RWPE2 (cell line): ENCODE data around the gene ASTN2.
A peak's percentile ranks its signal among the peaks of the same experiment; 100 is the strongest.

ENCODE experiments used
- ATAC-seq: fragments of 200-7000 bp; cut with Tn5 transposase; 3 replicates; pipeline ENCODE4 v1.9.1; 2021; ENCODE audit warnings: low read depth
- DNase-seq: peaks from one replicate; pipeline ENCODE4 v3.0.0-alpha.2; 2020; ENCODE audit warnings: low spot score
- H3K27ac ChIP-seq: fragments of 450-650 bp; 2 replicates; pipeline ENCODE4 v1.5.1; 2017; ENCODE audit warnings: mild to moderate bottlenecking; ENCODE audit not compliant: poor library complexity, severe bottlenecking
- H3K27me3 ChIP-seq: fragments of 250-450 bp; sonication (Bioruptor Pico); 2 replicates; pipeline ENCODE4 v1.5.1; 2021; ENCODE audit warnings: mild to moderate bottlenecking, moderate library complexity; ENCODE audit not compliant: insufficient read depth, poor library complexity, severe bottlenecking
- H3K36me3 ChIP-seq: fragments of 250-450 bp; sonication (Bioruptor Pico); 2 replicates; pipeline ENCODE4 v1.5.1; 2020; ENCODE audit warnings: low read depth, mild to moderate bottlenecking, moderate library complexity
- H3K4me1 ChIP-seq: fragments of 250-450 bp; sonication (Bioruptor Pico); 2 replicates; pipeline ENCODE4 v1.5.1; 2021; ENCODE audit warnings: mild to moderate bottlenecking, moderate library complexity; ENCODE audit not compliant: insufficient read depth, poor library complexity, severe bottlenecking
- H3K4me3 ChIP-seq: fragments of 250-450 bp; sonication (Bioruptor Pico); 2 replicates; pipeline ENCODE4 v1.5.1; 2021; ENCODE audit warnings: mild to moderate bottlenecking, moderate library complexity; ENCODE audit not compliant: severe bottlenecking
- H3K9me3 ChIP-seq: fragments of 250-450 bp; sonication (Bioruptor Pico); 2 replicates; pipeline ENCODE4 v1.5.1; 2021; ENCODE audit warnings: mild to moderate bottlenecking, moderate library complexity; ENCODE audit not compliant: severe bottlenecking
- TF ChIP-seq, protein P1 (sequence below): fragments of 450-650 bp; IDR thresholded peaks from one replicate; pipeline ENCODE4 v1.5.1; 2017; ENCODE audit warnings: mild to moderate bottlenecking, moderate library complexity; ENCODE audit not compliant: poor library complexity, severe bottlenecking

ASTN2 gene

DNA sequence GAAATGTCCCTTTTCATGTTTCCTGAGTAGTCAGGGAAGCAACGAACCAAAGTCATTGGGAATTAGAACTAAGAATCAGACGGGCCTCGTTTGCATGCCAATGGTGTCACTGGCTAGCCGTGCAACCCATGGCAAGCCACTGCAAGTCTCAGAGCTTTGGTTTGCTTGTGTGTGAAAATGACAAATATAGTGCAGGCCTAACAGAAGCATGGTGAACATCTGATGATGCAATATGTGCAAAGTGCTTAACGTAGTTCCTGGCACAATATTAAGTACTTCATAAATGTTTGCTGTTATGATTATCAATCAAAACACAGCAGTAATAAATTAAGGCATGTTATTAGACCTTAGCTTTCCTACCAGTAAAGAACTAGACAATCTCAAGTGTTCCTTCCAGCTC is 845.7 kb downstream of the ASTN2 start:
- Histone ChIP-seq H3K4me1 (no peaks in the 10 kb centered on the region), H3K27ac (no peak overlapping the region), H3K36me3 (no peaks in the 10 kb centered on the region), H3K9me3 (no peaks in the 10 kb centered on the region), H3K27me3 (no peaks in the 10 kb centered on the region), H3K4me3 (no peak overlapping the region)
- no peak for DNase-seq
- TF ChIP-seq, protein P1, sequence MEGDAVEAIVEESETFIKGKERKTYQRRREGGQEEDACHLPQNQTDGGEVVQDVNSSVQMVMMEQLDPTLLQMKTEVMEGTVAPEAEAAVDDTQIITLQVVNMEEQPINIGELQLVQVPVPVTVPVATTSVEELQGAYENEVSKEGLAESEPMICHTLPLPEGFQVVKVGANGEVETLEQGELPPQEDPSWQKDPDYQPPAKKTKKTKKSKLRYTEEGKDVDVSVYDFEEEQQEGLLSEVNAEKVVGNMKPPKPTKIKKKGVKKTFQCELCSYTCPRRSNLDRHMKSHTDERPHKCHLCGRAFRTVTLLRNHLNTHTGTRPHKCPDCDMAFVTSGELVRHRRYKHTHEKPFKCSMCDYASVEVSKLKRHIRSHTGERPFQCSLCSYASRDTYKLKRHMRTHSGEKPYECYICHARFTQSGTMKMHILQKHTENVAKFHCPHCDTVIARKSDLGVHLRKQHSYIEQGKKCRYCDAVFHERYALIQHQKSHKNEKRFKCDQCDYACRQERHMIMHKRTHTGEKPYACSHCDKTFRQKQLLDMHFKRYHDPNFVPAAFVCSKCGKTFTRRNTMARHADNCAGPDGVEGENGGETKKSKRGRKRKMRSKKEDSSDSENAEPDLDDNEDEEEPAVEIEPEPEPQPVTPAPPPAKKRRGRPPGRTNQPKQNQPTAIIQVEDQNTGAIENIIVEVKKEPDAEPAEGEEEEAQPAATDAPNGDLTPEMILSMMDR: no peak
- no peak for ATAC-seq

DNA sequence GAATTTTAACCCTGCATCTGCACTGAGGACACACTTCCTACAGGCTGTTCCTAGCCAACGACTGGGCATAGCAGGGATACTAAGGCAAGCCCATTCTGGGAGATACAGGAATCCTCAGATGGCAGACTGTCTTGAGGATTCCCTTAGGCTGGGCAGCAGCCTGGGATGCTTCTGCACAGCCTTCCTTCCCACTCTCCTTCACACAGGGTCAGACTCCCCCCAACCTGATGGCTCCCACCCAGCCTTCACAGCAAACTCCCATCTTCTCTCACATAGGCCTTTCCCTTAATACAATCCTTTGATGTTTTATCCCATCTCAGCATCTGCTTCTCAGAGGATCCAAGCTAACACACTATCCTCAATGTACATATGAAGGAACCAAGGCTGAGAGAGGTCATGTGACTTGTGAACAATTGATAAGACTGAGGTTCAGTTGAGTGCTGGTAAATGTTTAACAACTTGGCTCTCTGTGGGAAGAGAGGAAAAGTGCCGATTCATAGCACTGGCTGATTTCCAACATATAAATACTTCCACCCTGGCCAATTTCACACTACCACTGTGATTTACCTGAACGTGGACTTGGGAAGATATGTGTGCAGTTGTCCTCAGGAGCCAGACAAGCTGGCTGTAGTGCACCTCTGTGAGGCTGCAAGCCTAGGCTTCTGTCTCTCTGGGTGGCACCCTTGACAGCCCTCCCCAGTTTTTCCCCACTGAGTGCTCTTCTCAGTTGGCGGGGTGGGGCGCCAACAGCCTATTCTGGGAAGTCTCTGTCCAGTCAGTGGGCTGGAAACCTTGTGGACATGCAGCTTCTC is 848.0 kb downstream of the ASTN2 start:
- H3K27me3 ChIP-seq: no peaks in the 10 kb centered on the region

DNA sequence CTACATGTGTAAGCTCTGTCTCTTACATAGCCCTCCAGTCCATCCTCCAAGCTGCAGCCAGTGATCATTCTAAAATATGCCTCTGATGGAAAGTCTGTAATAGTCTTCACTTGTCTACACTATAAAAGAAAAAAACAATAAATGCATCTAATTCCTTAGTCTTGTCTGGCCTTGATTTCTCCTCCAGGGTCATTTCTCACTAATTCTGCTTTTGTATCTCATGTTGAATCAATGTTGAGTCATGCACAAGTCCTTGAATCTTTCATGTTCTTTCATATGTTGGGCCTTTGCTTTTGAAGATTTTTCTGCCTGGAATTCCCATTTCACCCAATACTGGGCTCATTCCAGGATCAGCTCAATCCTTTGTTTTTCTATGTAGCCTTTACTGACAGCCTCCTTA is 848.9 kb downstream of the ASTN2 start:
- H3K27ac ChIP-seq: no peak overlapping the region
- H3K9me3 ChIP-seq: no peaks in the 10 kb centered on the region
- ATAC-seq: peak; percentile 19; the same call in 1 of the 3 replicates
- no peaks in the 10 kb centered on the region for H3K27me3 ChIP-seq
- no peaks in the 10 kb centered on the region for H3K4me1 ChIP-seq
- no peaks in the 10 kb centered on the region for H3K36me3 ChIP-seq
- DNase-seq: no peak
- TF ChIP-seq, protein P1: no peak
- H3K4me3 ChIP-seq: no peak overlapping the region

More for the DNA sequence above, 848.0 kb downstream of the ASTN2 start:
- TF ChIP-seq, protein P1: no peak
- no peak for DNase-seq
- ATAC-seq: no peak
- no peaks in the 10 kb centered on the region for H3K36me3 ChIP-seq
- H3K4me1 ChIP-seq: no peaks in the 10 kb centered on the region
- H3K27ac ChIP-seq: no peak overlapping the region
- no peaks in the 10 kb centered on the region for H3K9me3 ChIP-seq
- no peak overlapping the region for H3K4me3 ChIP-seq

DNA sequence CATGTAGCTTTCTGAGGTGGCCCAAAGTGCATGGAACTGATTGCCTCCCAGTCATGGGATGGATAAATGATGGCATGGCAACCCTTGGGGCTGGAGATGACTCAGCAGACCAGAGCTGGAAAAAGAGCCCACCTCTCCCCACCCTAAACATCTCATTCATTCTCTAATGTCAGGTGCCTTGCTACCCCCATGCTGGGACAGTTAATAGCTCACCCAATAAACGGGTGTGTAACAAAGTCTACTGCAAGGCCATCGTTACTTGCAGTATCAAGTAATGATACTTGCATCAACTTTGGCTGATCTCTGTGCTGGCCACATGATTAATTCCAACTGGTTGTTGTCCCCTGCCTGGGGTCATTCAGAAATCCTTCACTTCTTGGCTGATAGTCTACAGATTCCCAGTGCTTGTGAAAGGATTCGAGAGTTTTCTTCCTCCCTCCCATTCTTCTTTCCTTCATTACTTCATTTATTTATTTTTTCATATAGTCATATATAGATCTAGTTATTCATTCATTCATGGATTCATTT is 850.5 kb downstream of the ASTN2 start:
- H3K4me1 ChIP-seq: no peaks in the 10 kb centered on the region
- no peak overlapping the region for H3K4me3 ChIP-seq
- DNase-seq (no peak), ATAC-seq (no peak)
- H3K27me3 ChIP-seq: no peaks in the 10 kb centered on the region
- no peaks in the 10 kb centered on the region for H3K9me3 ChIP-seq
- H3K27ac ChIP-seq: no peak overlapping the region
- no peaks in the 10 kb centered on the region for H3K36me3 ChIP-seq
- TF ChIP-seq, protein P1: no peak
